ENCODE data around the gene ACAT1.
A peak's percentile ranks its signal among the peaks of the same experiment; 100 is the strongest.
"Not testable (repeated sequence)": the region's sequence is repeated elsewhere in the genome, so short reads cannot be mapped to it uniquely, and the experiment has no call there.

ACAT1 gene

DNA sequence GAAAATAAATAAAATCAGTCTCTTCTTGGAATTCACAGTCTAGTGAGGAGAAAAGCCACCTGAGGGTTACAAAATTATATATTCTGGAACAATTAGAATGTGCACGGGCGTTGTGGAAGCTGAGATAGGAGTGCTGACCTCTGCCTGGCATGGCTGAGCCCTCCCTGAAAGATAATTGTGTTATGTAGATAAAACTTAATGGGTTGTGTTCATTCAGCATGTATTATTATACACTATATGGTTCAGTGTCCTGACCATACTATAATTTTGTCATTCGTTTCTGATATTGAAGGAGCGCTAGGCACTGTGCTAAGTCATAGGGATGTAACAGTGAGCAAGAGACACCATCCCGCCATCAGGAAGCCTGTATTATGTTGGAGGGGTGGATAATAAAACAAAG is 3.7 kb downstream of the ACAT1 start:
- no peak for TF ChIP-seq CTCF (conservative IDR thresholded peaks at IDR 0.05; ENCODE audit: low read depth, low read length)
- H3K4me3 ChIP-seq (ENCODE audit: low read length): no peak overlapping the region
- DNase-seq (ENCODE audit: low read depth): no peak

DNA sequence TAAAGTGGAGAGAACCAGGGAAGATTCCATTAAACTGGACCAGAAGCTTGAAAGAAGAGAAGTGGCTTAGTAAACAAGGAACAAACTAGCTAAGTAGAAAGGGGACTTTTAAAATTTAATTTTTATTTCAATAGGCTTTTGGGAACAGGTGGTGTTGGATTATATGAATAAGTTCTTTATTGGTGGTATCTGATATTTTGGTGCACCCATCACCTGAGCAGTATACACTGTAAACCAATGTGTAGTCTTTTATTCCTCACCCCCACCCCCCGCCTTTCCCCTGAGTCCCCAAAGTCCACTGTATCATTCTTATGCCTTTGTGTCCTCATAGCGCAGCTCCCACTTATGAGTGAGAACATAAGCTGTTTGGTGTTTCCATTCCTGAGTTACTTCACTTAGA is 7.4 kb downstream of the ACAT1 start:
- no peak for TF ChIP-seq CTCF (conservative IDR thresholded peaks at IDR 0.05; ENCODE audit: low read depth, low read length)
- H3K4me3 ChIP-seq (ENCODE audit: low read length): no peak overlapping the region
- DNase-seq (ENCODE audit: low read depth): no peak

DNA sequence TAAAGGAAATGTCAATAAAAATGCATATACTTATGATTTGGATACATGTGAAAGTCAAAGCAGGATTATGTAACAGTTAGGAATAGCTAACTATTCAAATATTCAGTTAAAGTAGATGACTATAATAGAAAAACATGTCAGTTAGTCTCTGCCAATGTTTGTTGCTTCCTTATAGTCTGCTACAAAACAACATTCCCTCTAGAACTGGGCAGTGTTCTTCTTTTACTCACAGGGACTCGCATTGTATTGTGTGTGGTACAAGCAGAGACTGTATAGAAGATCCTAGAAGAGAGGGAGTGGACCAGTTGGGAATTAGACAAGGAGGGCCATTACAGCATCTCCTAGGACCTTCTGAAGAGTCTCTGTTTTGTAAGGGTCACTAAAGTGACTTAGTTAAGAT is 10.6 kb downstream of the ACAT1 start:
- H3K4me3 ChIP-seq (ENCODE audit: low read length): no peak overlapping the region
- TF ChIP-seq CTCF (conservative IDR thresholded peaks at IDR 0.05; ENCODE audit: low read depth, low read length): no peak
- no peak for DNase-seq (ENCODE audit: low read depth)

GRCh38 chr11:108132993-108133538 is 11.7 kb downstream of the ACAT1 start:
- not testable (repeated sequence) for H3K4me3 ChIP-seq (ENCODE audit: low read length); DNase-seq (ENCODE audit: low read depth)

GRCh38 chr11:108135845-108136544 is 14.6 kb downstream of the ACAT1 start:
- no peak for DNase-seq (ENCODE audit: low read depth)
- H3K4me3 ChIP-seq (ENCODE audit: low read length): no peak overlapping the region
- TF ChIP-seq CTCF (conservative IDR thresholded peaks at IDR 0.05; ENCODE audit: low read depth, low read length): peak; percentile 19

GRCh38 chr11:108137212-108137611 is 15.8 kb downstream of the ACAT1 start:
- no peak for TF ChIP-seq CTCF (conservative IDR thresholded peaks at IDR 0.05; ENCODE audit: low read depth, low read length)
- DNase-seq (ENCODE audit: low read depth): no peak
- no peak overlapping the region for H3K4me3 ChIP-seq (ENCODE audit: low read length)

DNA sequence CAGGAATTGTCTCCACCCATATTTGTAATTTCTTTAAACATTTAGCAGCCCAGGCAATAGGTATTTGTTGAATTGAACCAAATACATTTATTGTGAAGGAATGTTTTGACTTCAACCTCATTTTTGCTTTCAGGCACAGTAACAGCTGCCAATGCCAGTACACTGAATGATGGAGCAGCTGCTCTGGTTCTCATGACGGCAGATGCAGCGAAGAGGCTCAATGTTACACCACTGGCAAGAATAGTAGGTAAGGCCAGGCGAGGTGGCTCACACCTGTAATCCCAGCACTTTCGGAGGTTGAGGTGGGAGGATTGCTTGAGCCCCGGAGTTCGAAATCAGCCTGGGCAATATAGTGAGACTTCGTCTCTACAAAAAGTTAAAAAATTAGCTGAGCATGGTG is 20.9 kb downstream of the ACAT1 start:
- no peak for DNase-seq (ENCODE audit: low read depth)
- no peak overlapping the region for H3K4me3 ChIP-seq (ENCODE audit: low read length)
- no peak for TF ChIP-seq CTCF (conservative IDR thresholded peaks at IDR 0.05; ENCODE audit: low read depth, low read length)

Data from retinal pigment epithelial cell (primary cell).